LNCaP clone FGC (cell line): ENCODE results near the gene BRAP.
"Not testable (repeated sequence)": the region's sequence is repeated elsewhere in the genome, so short reads cannot be mapped to it uniquely, and the experiment has no call there.

ENCODE experiments used
- DNase-seq: peaks from one replicate; pipeline ENCODE4 v3.0.0-alpha.2; 2011; ENCODE audit warnings: low read depth
- H3K4me3 ChIP-seq: 2 replicates; pipeline ENCODE4 v1.5.1; 2011; ENCODE audit warnings: mild to moderate bottlenecking, low read depth, low read length, control low read depth
- CTCF ChIP-seq: IDR thresholded peaks from 2 replicates; pipeline ENCODE4 v1.5.1; 2012; ENCODE audit warnings: mild to moderate bottlenecking; ENCODE audit not compliant: control insufficient read depth, insufficient read depth; ENCODE audit errors: extremely low read depth

Gene BRAP

GRCh38 chr12:111691262-111691661 lies 5.5 kb upstream of the BRAP start:
- TF ChIP-seq CTCF: no peak
- DNase-seq: no peak
- no peak overlapping the region for H3K4me3 ChIP-seq

- TF ChIP-seq CTCF: no peak
- H3K4me3 ChIP-seq: no peak overlapping the region
- no peak for DNase-seq
These were observed 2.2 kb upstream of the BRAP start for GRCh38 chr12:111687952-111688351.

GRCh38 chr12:111687255-111687654 lies 1.5 kb upstream of the BRAP start:
- no peak for DNase-seq
- TF ChIP-seq CTCF: peak; percentile 47; the same call in 1 of the 2 replicates
- H3K4me3 ChIP-seq: peak overlapping the region; percentile 95

- H3K4me3 ChIP-seq: peak overlapping the region; percentile 95
- no peak for DNase-seq
- no peak for TF ChIP-seq CTCF
These were observed 884 bp upstream of the BRAP start for GRCh38 chr12:111686574-111687105.

GRCh38 chr12:111685322-111685810 lies 390 bp downstream of the BRAP start:
- TF ChIP-seq CTCF: no peak
- no peak for DNase-seq
- peak overlapping the region; percentile 95 for H3K4me3 ChIP-seq

- peak overlapping the region; percentile 95 for H3K4me3 ChIP-seq
- DNase-seq: not testable (repeated sequence)
These were observed 1.1 kb downstream of the BRAP start for GRCh38 chr12:111684485-111685198.

DNA sequence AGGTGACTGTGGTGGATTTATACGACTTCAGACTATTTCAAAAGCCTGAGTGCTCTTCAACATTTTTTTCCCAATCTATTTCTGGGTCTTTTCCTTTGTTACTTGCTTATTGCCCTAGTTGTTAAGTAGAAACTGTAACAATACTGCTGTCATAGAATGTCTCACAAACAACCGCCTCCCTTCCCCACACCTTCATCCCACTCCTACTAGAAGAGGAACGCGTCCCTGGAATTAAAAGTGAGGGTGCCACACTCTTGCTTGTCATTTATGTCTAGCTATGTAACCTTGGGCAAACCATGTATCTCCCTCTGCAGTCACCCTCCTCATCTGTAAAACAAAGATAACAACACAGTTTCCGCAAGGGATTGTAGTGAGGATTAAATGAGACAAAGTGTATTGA lies 8.6 kb downstream of the BRAP start:
- no peak for DNase-seq
- H3K4me3 ChIP-seq: no peak overlapping the region
- no peak for TF ChIP-seq CTCF
